Measurements from ENCODE around the gene GRID1. TPM values are rescaled to one million over a fixed set of nuclear protein-coding genes. Genes with fewer than 3 reads are reported as not detected.
A peak's percentile ranks its signal among the peaks of the same experiment; 100 is the strongest.

The GRID1 gene
- total RNA-seq, 1 donor from 2014 or later, result 2.7 TPM

GRCh38 chr10:86368987-86369386 lies 2.4 kb upstream of the GRID1 start:
- no peak for DNase-seq

GRCh38 chr10:86368046-86368445 lies 1.5 kb upstream of the GRID1 start:
- no peak for DNase-seq

DNA sequence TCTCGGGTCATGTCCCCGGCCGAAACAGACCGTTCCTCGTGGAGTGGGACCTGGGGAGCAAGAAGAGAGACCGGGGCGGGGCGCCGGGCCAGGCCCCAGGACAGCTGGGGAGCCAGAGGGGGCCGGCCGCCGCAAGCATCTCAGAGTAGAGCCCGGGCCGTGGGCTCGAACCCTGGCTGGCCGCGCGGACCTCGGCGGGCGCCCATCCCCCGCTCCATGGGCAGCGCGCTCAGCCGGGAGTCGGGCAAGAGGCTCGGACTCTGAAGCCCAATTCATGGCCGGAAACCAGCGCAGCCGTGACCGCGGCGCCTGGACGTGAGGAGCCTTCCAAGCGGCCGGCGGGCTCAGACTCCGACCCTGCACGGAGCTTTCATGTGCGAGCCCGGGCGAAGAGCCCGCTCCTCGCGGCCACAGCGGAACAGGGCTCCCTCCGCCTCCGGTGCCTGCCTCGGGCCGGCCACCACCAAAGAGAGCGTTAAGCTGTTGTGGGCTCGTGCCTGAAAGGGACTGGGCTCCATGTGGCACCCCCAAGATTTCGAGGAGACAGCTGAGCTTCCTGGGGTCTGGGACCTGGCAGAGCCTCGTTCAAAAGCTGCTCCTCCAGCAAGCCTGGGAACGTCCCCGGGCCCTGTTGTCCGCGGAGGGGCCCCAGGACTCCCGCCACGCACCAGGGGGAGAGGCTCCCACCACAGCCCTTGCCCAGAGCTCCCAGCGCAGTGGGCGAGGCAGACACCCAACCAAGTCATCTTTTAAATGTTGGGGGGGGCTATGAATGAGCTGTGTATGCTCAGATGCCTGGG lies 757 bp upstream of the GRID1 start:
- DNase-seq, result no peak

- DNase-seq, result no peak
Observed at GRCh38 chr10:86366902-86367151, 232 bp upstream of the GRID1 start.

GRCh38 chr10:86365346-86366032 lies 1.1 kb downstream of the GRID1 start:
- DNase-seq, result peak; percentile 5

DNA sequence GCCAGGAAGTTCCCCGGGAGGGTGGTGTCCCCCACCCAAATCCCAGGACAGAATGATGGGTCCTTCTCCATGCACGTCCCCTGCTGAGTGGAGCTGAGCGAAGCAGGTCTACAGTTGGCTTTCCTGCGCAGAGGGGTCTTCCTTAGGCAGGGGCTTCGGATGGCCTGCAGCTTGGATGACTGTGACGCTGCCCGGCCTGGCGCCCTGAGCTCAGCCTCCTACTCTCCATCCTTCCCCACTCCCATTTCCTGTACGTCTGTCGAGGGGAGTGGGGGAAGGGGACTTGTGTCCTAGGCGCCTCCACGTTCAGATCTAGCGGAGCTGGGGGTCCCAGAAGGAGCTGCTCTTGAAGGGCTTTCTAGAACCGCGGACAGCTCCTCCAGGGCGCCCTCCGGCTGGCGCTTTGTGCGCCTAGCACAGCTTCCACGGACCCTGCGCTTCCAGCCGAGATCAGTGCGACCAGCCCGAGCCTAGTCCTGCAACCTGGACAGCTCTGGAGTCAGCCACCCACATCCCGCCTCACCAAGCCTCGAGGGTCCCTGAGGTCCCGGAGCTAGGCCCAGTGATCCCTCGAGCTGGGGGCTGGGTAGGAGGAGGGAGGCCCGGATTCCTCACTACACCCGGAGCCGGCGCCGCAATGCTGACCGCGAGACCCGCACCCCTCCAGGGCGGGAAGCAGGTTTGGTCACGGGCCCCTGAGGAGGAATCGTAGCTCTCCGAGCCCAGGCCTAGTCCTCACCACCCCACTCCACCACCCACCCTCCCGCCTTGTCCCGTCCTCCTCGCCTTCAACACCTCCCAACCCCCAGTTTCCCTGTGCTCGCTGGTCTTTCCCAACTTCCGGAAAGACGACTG lies 1.9 kb downstream of the GRID1 start:
- DNase-seq, result no peak

DNA sequence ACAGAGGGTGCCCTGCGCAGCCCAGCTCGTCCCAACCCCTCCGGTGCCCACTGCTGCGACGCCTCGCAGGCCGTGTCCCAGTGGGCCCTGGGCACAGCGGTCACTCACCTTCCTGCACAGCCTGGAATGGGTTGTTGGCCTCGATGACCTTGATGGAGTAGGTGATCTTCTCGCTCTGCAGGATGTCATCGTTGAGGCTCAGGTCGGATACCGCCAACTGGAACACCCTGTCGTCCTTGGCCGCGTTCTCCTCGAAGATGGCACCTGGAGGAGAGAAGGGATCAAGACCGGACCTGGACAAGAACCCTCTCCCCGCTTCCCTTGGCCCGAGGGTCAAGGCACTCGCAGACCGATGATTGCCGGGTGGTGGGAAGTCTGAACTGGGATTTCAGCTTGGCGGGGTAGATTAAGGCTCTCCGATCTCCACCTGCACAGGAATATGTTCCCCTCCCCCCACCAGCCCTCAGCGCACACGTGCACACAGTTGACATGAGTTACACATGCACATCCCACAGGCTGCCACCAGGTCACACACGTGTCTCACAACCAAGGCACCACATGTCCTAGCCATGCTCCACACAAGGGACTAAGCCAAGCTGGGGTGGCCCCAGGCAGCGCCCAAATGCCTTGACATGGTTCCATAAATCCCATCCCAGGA lies 2.6 kb downstream of the GRID1 start:
- DNase-seq, result no peak

DNA sequence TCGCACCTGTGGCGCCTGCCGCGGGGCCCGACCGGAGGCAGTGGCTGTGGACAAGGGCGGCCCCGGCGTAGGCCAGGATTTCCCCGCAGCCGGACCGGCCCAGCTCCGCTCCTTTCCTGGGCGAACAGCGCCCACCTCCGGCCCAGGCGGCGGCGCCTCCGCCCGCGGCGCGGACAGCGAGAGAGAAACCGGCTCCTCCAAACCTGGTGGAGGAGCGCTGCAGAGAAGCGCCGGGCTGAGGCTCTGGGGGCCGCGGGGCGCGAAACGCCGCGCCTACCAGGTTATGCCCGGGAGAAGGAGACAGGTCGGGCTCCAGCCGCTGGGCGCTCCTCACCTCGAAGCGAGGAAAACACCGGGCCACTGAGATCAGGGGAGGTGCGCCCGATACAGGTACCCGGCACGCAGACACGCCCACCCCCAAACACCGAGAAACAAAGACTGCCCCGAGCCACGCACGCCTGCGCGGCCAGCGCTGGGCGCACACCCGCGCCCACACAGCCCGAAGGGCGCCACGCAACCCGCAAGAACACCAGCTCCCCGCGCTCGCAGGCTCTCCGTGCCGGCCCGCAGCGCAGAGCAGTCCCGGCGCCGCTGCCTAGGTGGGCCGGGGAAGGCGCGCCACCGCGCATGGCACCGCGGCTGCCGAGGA lies 3.3 kb downstream of the GRID1 start:
- no peak for DNase-seq

GRCh38 chr10:86362586-86363183 lies 3.9 kb downstream of the GRID1 start:
- DNase-seq, result no peak

GRCh38 chr10:86362129-86362527 lies 4.5 kb downstream of the GRID1 start:
- DNase-seq, result no peak

- no peak for DNase-seq
Observed at GRCh38 chr10:86361156-86362128, 5.2 kb downstream of the GRID1 start.

GRCh38 chr10:86360657-86361056 lies 5.9 kb downstream of the GRID1 start:
- DNase-seq, result no peak

GRCh38 chr10:86359954-86360353 lies 6.6 kb downstream of the GRID1 start:
- DNase-seq, result no peak

DNA sequence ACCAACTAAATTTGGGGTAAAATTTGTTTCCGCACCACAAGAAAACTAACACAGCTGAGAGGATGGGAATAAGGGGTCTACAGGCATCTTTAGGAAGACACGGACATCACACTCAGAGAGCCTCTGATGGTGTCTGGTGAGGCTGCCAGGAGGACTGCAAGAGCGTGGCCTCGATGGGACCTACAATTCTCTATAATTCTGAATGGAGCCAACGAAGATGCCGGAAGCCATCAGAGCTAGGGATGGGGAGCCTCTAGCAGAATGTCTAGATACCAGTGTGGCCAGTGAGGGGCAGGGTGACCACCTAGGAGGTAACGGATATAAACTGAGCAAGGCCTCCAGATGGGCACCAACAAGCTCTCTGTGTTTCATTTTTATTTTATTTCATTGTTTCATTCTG lies 7.5 kb downstream of the GRID1 start:
- no peak for DNase-seq

DNA sequence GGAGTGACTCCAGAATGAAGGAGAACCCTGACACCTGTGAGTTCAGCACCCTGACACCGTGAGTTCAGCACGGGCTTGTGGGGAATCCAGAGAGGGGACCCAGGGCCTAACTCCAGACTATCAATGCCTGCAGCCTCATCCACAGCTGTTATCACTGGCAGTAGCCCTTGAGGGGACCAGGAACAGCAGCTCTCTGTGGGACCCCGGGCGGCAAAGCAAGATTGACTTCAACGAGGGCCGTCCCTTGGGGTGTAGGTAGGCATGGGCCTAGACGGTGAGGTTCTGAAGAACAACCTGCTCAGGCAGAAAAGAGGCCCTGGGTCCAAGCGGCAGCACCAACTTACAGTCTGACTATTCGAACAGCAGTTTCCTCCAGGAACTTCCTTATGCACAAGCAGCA lies 8.9 kb downstream of the GRID1 start:
- DNase-seq, result no peak

GRCh38 chr10:86357041-86357440 lies 9.6 kb downstream of the GRID1 start:
- no peak for DNase-seq

GRCh38 chr10:86356296-86356695 lies 10.3 kb downstream of the GRID1 start:
- no peak for DNase-seq

DNA sequence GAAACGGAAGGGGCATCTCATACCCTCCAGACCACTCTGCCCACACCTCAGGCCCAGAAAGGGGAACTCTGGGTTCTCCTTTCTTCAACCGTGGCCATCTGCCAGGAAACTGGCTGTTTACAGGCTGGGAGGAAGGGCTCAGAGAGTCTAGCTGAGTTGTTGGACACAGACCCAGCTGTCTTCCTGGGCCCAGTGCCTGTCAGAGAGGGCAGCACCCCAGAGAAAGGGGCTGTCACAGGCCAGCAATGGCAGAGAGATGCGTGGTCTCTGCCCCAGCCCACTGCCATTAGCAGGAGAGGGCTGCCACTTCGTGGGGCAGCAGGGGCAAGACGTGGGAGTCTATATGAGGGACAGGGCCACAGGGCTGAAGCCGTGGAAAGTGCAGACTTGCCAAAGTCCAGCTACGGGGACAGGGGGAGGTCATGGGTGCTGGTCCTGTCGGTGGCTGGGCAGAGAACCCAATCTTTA lies 11.0 kb downstream of the GRID1 start:
- DNase-seq, result no peak

- no peak for DNase-seq
Observed at GRCh38 chr10:86354761-86355540, 11.6 kb downstream of the GRID1 start.
